CD4-positive, alpha-beta T cell treated with Interleukin-6 for 4 hours (primary cell): Measurements from ENCODE around the gene GALNT9.

Source experiments
- DNase-seq: peaks from one replicate; pipeline ENCODE4 v3.0.0-alpha.2; 2020; ENCODE audit warnings: mixed read lengths

Gene GALNT9

DNA sequence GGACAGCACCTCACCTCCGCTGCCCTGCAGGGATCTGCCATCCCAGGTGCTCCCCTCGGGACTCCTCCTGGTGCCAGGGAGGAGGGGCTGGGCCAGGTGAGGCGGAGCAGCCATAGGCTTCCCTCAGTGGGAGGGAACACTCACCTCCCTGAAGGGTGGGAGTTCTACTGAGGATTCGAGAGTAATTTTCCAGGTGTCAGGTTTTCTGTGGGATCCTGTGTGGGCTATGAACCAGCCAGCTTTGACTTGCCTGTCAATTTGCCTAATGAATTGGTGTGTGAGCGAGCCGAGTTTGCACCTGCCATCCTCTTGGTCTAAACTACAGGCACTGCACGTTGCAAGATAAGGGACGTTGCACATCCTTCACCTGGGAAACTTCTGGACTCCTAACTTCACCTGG lies 134.8 kb downstream of the GALNT9 start:
- no peak for DNase-seq

- no peak for DNase-seq
Measured at GRCh38 chr12:132194056-132194455, 135.3 kb downstream of the GALNT9 start.

DNA sequence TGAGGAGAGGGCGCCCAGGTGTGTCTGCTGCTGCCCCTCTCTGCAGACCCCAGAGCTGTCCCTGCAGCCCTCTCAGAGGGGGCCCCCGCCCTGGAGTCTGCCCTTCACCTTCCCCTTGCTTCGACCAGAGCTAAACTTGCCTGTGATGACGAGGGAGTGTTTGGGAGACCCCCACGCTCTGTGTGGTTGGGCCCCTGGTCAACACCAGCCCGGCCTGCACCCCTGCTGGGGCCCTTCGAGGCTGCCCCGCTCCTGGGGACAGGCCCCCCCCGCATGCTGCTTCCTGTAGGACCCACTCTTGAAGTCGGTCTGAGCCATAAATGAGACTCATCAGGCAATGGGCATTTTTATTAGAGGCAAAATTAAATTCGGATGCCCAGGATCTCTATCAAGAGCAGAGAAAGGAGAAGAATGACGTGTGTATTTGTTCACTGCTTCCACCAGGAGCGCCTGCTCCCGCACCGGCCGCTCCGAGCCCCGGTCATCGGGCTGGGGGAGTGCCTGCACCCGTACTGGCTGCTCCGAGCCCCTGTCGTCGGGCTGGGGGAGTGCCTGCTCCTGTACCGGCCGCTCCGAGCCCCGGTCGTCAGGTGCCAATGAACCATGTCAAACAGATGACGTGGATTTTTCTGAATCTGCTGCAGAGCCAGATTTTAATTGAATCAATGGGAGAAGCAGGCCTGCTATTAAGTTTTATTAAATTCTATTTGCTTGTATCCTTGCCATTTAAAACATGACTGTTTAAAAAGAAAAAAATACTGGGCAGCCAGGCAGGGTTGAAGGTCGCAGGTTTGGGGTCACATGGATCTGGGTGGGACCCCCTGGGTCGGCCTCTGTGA lies 137.5 kb downstream of the GALNT9 start:
- no peak for DNase-seq

GRCh38 chr12:132190834-132191500 lies 138.4 kb downstream of the GALNT9 start:
- no peak for DNase-seq

GRCh38 chr12:132190012-132190755 lies 139.2 kb downstream of the GALNT9 start:
- DNase-seq = no peak

- DNase-seq = peak; percentile 98
Measured at GRCh38 chr12:132189378-132190011, 139.9 kb downstream of the GALNT9 start.

DNA sequence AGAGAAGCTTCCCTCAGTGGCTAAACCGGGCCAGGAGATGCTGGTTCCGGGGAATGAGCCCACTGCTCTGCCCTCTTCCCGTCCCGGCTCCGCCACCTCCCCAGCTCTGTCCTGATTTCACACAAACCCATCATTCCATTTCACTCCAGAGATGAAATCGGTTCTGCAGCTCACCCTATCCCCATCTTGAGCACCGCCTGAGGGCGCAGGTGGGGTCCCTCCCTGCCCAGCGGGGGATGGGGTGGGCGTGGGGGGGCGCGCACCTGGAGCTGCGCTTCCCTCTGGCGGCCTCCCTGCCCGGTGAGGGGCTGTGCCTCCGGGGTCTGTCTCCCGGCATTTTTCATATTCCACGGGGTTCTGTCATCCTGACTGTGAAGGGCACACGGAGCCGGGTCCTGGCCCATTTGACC lies 140.5 kb downstream of the GALNT9 start:
- DNase-seq = peak; percentile 25

DNA sequence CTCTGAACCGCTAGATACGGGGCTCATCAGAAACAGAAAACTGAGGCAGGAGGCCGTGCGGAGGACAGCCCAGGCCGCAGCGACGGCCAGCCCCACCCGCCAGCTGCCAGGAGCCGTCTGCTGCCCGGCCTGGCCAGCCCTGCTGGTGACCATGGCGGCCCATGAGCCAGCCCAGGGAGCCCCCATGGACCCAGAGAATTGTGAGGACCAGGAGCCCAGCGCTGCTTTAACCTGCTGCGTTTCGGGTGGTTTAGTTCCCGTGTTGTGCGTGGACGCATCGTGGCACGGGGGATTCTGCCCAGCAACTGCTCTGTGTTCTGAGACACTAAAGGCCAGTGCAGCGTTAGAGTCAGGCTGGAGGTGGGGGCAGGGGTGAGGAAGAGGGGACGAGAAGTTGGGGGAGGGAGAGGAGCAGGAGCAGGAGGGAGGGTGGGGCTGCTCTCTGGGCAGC lies 140.9 kb downstream of the GALNT9 start:
- DNase-seq = no peak

DNA sequence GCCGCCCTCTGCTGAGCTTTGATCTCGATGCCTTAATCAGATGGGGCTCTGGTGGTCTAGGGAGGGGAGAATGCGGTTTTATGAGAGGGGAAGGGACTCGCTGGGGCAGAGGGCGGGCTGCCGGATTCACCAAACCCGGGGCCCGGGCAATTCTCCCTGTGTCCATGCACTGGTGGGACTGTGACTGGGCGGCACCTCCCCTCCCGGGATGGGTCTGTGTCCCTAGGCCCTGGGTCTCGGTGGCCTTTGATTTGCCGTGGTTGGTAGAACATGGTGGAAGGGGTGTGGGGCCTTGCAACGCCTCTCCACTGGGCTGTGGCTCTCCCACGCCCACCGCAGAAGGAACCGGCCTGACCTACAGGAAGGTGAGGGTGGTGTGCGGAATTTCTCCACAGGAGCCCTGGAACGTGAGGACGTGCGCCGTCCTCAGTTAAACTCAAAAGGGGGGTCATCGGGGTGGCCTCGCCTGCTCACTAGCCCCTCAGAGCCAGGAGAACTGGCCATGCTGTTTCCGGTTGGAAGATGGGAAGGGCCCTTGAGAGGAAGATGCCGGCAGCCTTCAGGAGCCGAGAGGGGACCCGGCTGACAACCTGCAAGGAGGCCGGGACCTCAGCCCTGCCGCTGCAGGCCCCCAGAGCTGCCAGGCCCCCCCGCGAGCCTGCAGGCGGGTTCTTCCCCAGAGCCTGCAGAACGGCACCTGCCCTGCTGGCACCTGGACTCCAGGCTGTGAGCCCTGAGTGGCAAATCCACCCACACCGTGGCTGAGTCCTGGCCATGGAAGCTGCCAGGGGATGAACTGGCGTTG lies 141.5 kb downstream of the GALNT9 start:
- no peak for DNase-seq

GRCh38 chr12:132186857-132187620 lies 142.3 kb downstream of the GALNT9 start:
- peak; percentile 32 for DNase-seq

- no peak for DNase-seq
Measured at GRCh38 chr12:132186208-132186856, 143.1 kb downstream of the GALNT9 start.

- DNase-seq = peak; percentile 58
Measured at GRCh38 chr12:132185705-132186104, 143.7 kb downstream of the GALNT9 start.

GRCh38 chr12:132182711-132183365 lies 146.6 kb downstream of the GALNT9 start:
- DNase-seq = no peak

DNA sequence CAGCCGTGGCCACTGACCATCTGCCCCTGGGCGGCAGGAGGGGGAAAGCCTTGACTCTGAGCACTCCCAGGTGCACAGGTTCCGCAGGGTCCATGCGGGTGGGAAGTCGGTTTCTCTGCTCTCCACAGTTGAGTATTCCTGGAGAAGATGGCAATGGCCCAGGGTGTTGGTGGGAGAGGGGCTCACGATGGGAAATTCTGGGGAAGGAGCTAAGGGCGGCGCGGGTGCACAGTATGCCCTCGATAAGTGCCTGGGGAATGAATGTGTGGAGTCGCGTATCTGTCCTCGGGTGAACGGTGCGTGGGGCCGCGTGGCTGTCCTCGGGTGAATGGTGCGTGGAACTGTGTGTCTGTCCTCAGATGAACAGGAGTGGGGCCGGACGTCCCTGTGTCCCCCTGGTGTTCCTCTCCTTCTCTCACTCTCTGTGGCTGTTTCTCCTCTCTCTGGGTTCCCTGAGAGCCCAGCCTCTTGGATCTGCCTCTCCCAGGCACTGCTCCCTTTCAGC lies 147.1 kb downstream of the GALNT9 start:
- DNase-seq = no peak

DNA sequence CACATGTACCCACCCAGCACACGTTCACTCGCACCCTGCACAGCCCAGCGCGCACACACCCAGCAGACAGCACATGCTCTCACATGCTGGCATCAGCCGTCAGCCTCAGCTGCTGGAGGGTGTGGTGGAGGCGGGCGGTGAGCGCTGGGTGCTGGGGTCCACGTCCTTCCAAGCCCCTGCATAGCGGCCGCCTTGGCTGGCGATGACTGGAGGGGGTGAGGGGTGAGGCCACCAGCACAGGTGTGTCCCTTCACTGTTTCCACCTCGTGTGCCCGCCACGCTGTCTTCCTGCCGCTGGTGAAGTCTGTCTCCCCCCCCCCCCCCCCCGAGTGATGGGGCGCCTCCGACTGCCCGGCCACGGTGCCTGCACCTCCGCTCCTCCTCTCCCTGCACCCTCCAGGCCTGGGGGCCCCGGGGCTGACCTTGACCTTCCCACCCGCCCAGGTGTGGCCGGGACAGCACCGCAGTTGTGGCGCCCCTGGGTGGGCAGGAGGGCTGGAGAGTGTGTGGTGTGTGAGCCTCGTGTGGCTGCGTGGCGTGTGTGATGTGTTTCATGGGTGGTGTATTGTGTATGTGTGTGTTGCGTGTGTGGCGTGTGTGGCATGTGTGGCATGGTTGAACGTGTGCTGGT lies 147.7 kb downstream of the GALNT9 start:
- no peak for DNase-seq

DNA sequence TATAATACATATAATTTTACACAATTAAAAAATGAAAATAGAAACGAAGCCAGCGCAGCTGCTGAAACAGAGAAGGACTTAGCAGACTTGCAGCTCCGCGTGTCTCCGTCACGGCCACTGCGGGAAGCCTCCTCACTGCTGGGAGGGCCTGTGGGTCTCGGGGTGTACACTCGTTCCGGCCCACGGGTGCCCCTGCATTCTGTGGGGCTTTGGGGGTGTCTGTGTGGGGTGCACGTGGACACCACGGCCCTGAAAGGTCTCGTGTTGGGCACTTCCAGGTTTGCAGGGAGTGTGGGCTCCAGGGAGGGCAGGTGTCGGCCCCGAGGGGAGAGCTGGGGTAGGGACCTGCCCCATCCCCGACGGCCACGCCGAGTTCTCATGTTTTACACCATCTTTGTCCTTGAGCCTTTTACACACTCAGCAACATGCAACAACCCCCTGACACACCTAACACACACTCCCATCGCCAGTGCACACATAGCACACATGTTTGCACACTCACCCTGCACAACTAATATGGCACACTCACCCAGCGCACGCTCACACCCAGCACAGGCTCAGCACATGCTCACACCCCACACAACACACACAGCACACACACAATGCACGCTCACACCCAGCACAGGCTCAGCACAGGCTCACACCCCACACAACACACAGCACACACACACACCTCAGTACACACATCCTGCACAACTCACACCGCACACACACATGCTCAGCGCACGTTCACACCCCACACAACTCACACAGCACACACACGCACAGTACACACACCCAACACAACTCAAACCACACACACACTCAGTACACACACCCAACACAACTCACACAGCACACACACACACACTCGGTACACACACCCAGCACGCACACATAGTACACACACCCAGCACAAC lies 148.5 kb downstream of the GALNT9 start:
- no peak for DNase-seq

- DNase-seq = no peak
Measured at GRCh38 chr12:132179431-132180362, 149.7 kb downstream of the GALNT9 start.
